PC-3 (cell line): ENCODE measurements around the gene GAB2.

Experiments used
- CTCF ChIP-seq: fragments of 300-600 bp; sonication (generic); conservative IDR thresholded peaks from 2 replicates; pipeline ENCODE4 v1.5.1; 2017; ENCODE audit warnings: antibody characterized with exemption, low read depth, mild to moderate bottlenecking, low read length
- EZH2phosphoT487 ChIP-seq: fragments of 300-600 bp; sonication (generic); IDR thresholded peaks from 2 replicates; pipeline ENCODE4 v1.6.1; 2018; ENCODE audit warnings: mild to moderate bottlenecking, antibody characterized with exemption, low read length, borderline replicate concordance

- TF ChIP-seq CTCF = no peak
- TF ChIP-seq EZH2phosphoT487 = no peak
Measured at GRCh38 chr11:78274739-78275138, 142.9 kb downstream of the GAB2 start.
